ENCODE data around the gene MED13. TPM values are rescaled to one million over a fixed set of nuclear protein-coding genes. Genes with fewer than 3 reads are reported as not detected.

The MED13 gene
- total and polyA plus RNA-seq, 2 experiments from 2014 or later = 6.6 to 51.2 TPM

- Histone ChIP-seq H2AFZ (no peak overlapping the region), H3K4me1 (ENCODE audit: insufficient read depth) (no peaks in the 10 kb centered on the region), H3K27ac (peak overlapping the region; percentile 11), H3K9me3 (ENCODE audit: low read depth) (no peaks in the 10 kb centered on the region), H3K36me3 (replicated peaks; ENCODE audit: insufficient read depth, low read depth) (no peaks in the 10 kb centered on the region), H3K4me2 (no peak overlapping the region), H3K27me3 (no peaks in the 10 kb centered on the region), H3K4me3 (no peak overlapping the region), H3K9me2 (replicated peaks; ENCODE audit: insufficient read depth) (no peaks in the 10 kb centered on the region), H3K79me2 (no peaks in the 10 kb centered on the region), H4K20me1 (ENCODE audit: insufficient read depth, poor library complexity, severe bottlenecking) (no peaks in the 10 kb centered on the region)
- 73% methylated on average over 7 of the region's 7 CpGs for WGBS (ENCODE audit: low lambda C conversion rate, missing lambda C conversion rate)
- no peak for TF ChIP-seq CTCF (IDR thresholded peaks at IDR 0.05; ENCODE audit: poor library complexity)
- no peak for TF ChIP-seq EZH2 (IDR thresholded peaks at IDR 0.05; ENCODE audit: borderline replicate concordance)
- TF ChIP-seq EZH2phosphoT487 (IDR thresholded peaks at IDR 0.05; ENCODE audit: low read depth, severe bottlenecking, unreplicated experiment) = no peak
- no peak for DNase-seq (ENCODE audit: low spot score)
Observed at GRCh38 chr17:62093188-62094155, 28.4 kb upstream of the MED13 start.

GRCh38 chr17:62092784-62093183 lies 27.7 kb upstream of the MED13 start:
- Histone ChIP-seq H3K79me2 (no peaks in the 10 kb centered on the region), H2AFZ (no peak overlapping the region), H3K27ac (peak overlapping the region; percentile 11), H3K9me2 (replicated peaks; ENCODE audit: insufficient read depth) (no peaks in the 10 kb centered on the region), H4K20me1 (ENCODE audit: insufficient read depth, poor library complexity, severe bottlenecking) (no peaks in the 10 kb centered on the region), H3K4me2 (no peak overlapping the region), H3K4me3 (no peak overlapping the region), H3K4me1 (ENCODE audit: insufficient read depth) (no peaks in the 10 kb centered on the region), H3K9me3 (ENCODE audit: low read depth) (no peaks in the 10 kb centered on the region), H3K27me3 (no peaks in the 10 kb centered on the region), H3K36me3 (replicated peaks; ENCODE audit: insufficient read depth, low read depth) (no peaks in the 10 kb centered on the region)
- TF ChIP-seq EZH2 (IDR thresholded peaks at IDR 0.05; ENCODE audit: borderline replicate concordance) (no peak), EZH2phosphoT487 (IDR thresholded peaks at IDR 0.05; ENCODE audit: low read depth, severe bottlenecking, unreplicated experiment) (no peak), CTCF (IDR thresholded peaks at IDR 0.05; ENCODE audit: poor library complexity) (no peak)
- no peak for DNase-seq (ENCODE audit: low spot score)
- 93% methylated on average over 2 of the region's 2 CpGs for WGBS (ENCODE audit: low lambda C conversion rate, missing lambda C conversion rate)

- Histone ChIP-seq H3K27me3 (no peaks in the 10 kb centered on the region), H3K27ac (no peak overlapping the region), H3K9me2 (replicated peaks; ENCODE audit: insufficient read depth) (no peaks in the 10 kb centered on the region), H3K79me2 (no peaks in the 10 kb centered on the region), H3K9me3 (ENCODE audit: low read depth) (no peaks in the 10 kb centered on the region), H3K4me2 (no peak overlapping the region), H3K4me3 (no peak overlapping the region), H4K20me1 (ENCODE audit: insufficient read depth, poor library complexity, severe bottlenecking) (no peaks in the 10 kb centered on the region), H3K4me1 (ENCODE audit: insufficient read depth) (no peaks in the 10 kb centered on the region), H2AFZ (no peak overlapping the region), H3K36me3 (replicated peaks; ENCODE audit: insufficient read depth, low read depth) (no peaks in the 10 kb centered on the region)
- DNase-seq (ENCODE audit: low spot score) = no peak
- 65% methylated on average over 1 of the region's 1 CpG for WGBS (ENCODE audit: low lambda C conversion rate, missing lambda C conversion rate)
- no peak for TF ChIP-seq EZH2 (IDR thresholded peaks at IDR 0.05; ENCODE audit: borderline replicate concordance)
- no peak for TF ChIP-seq CTCF (IDR thresholded peaks at IDR 0.05; ENCODE audit: poor library complexity)
- TF ChIP-seq EZH2phosphoT487 (IDR thresholded peaks at IDR 0.05; ENCODE audit: low read depth, severe bottlenecking, unreplicated experiment) = no peak
Observed at GRCh38 chr17:62091804-62092203, 26.7 kb upstream of the MED13 start.

All from hepatocyte (in vitro differentiated cells).